Ishikawa (cell line): ENCODE data around the gene CX3CR1.

ENCODE experiments used
- CEBPB ChIP-seq: IDR thresholded peaks from 2 replicates; pipeline ENCODE4 v1.6.1; 2012
- EP300 ChIP-seq: IDR thresholded peaks from 2 replicates; pipeline ENCODE4 v1.6.1; 2012; ENCODE audit warnings: borderline replicate concordance
- FOXM1 ChIP-seq: IDR thresholded peaks from 2 replicates; pipeline ENCODE4 v1.6.1; 2012; ENCODE audit warnings: low read depth, borderline replicate concordance
- MAX ChIP-seq: IDR thresholded peaks from 2 replicates; pipeline ENCODE4 v1.6.1; 2012
- RAD21 ChIP-seq: IDR thresholded peaks from 2 replicates; pipeline ENCODE4 v1.6.1; 2012; ENCODE audit warnings: low read depth
- TAF1 ChIP-seq: IDR thresholded peaks from 2 replicates; pipeline ENCODE4 v1.6.1; 2012; ENCODE audit warnings: low read depth, mild to moderate bottlenecking
- YY1 ChIP-seq: IDR thresholded peaks from 2 replicates; pipeline ENCODE4 v1.6.1; 2012; ENCODE audit warnings: low read depth
- TF ChIP-seq, protein P1 (sequence below): IDR thresholded peaks from 2 replicates; pipeline ENCODE4 v1.6.1; 2012; ENCODE audit warnings: low read depth, mild to moderate bottlenecking

- no peak for TF ChIP-seq MAX
- TF ChIP-seq EP300: no peak
- no peak for TF ChIP-seq RAD21
- no peak for TF ChIP-seq TAF1
- no peak for TF ChIP-seq FOXM1
- no peak for TF ChIP-seq YY1
- TF ChIP-seq, protein P1, sequence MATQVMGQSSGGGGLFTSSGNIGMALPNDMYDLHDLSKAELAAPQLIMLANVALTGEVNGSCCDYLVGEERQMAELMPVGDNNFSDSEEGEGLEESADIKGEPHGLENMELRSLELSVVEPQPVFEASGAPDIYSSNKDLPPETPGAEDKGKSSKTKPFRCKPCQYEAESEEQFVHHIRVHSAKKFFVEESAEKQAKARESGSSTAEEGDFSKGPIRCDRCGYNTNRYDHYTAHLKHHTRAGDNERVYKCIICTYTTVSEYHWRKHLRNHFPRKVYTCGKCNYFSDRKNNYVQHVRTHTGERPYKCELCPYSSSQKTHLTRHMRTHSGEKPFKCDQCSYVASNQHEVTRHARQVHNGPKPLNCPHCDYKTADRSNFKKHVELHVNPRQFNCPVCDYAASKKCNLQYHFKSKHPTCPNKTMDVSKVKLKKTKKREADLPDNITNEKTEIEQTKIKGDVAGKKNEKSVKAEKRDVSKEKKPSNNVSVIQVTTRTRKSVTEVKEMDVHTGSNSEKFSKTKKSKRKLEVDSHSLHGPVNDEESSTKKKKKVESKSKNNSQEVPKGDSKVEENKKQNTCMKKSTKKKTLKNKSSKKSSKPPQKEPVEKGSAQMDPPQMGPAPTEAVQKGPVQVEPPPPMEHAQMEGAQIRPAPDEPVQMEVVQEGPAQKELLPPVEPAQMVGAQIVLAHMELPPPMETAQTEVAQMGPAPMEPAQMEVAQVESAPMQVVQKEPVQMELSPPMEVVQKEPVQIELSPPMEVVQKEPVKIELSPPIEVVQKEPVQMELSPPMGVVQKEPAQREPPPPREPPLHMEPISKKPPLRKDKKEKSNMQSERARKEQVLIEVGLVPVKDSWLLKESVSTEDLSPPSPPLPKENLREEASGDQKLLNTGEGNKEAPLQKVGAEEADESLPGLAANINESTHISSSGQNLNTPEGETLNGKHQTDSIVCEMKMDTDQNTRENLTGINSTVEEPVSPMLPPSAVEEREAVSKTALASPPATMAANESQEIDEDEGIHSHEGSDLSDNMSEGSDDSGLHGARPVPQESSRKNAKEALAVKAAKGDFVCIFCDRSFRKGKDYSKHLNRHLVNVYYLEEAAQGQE: no peak
- no peak for TF ChIP-seq CEBPB
Measured at GRCh38 chr3:39226106-39226741, 53.6 kb downstream of the CX3CR1 start.
